GM21717 (cell line): ENCODE data around the gene DBN1.

Experiments used
- ATAC-seq: cut with Tn5 transposase; IDR thresholded peaks from one replicate; pipeline ENCODE4 v1.9.1; 2021; ENCODE audit warnings: mild to moderate bottlenecking, moderate library complexity; ENCODE audit not compliant: unreplicated experiment

DBN1 gene

GRCh38 chr5:177473443-177474001, at the start of gene DBN1:
Gene DBN1 (minus strand): TSS chr5:177473634. CDS start chr5:177473521, 113 bp downstream.
- ATAC-seq: no peak

- no peak for ATAC-seq
Observed at GRCh38 chr5:177520916-177521513, 47.6 kb upstream of the DBN1 start.

- ATAC-seq: no peak
Observed at GRCh38 chr5:177520271-177520670, 46.8 kb upstream of the DBN1 start.

GRCh38 chr5:177519463-177520235, 46.2 kb upstream of the DBN1 start:
- ATAC-seq: no peak

- peak; percentile 61 for ATAC-seq
Observed at GRCh38 chr5:177516601-177517568, 43.5 kb upstream of the DBN1 start, which contains the start of gene DDX41. Gene DDX41 (minus strand): TSS chr5:177516961. CDS start chr5:177516945, 16 bp downstream.

GRCh38 chr5:177515580-177515979, 42.1 kb upstream of the DBN1 start:
- ATAC-seq: no peak

GRCh38 chr5:177514541-177514940, 41.1 kb upstream of the DBN1 start:
- no peak for ATAC-seq

- no peak for ATAC-seq
Observed at GRCh38 chr5:177513500-177513899, 40.1 kb upstream of the DBN1 start.

- ATAC-seq: no peak
Observed at GRCh38 chr5:177512736-177513380, 39.4 kb upstream of the DBN1 start.

GRCh38 chr5:177511796-177512675, 38.6 kb upstream of the DBN1 start:
- no peak for ATAC-seq

- ATAC-seq: no peak
Observed at GRCh38 chr5:177511181-177511580, 37.7 kb upstream of the DBN1 start.

GRCh38 chr5:177510567-177511053, 37.2 kb upstream of the DBN1 start:
- ATAC-seq: peak; percentile 28

- peak; percentile 28 for ATAC-seq
Observed at GRCh38 chr5:177509991-177510566, 36.6 kb upstream of the DBN1 start.

GRCh38 chr5:177509381-177509951, 36.0 kb upstream of the DBN1 start, which contains the start of gene DOK3:
Gene DOK3 (minus strand): TSS chr5:177509826. CDS start chr5:177509540, 286 bp downstream.
- no peak for ATAC-seq

GRCh38 chr5:177508837-177509236, 35.4 kb upstream of the DBN1 start:
- ATAC-seq: peak; percentile 31

GRCh38 chr5:177508221-177508611, 34.8 kb upstream of the DBN1 start:
- no peak for ATAC-seq

GRCh38 chr5:177507596-177508220, 34.3 kb upstream of the DBN1 start:
- ATAC-seq: no peak

GRCh38 chr5:177507165-177507564, 33.7 kb upstream of the DBN1 start:
- ATAC-seq: no peak
